Liver (tissue), 9 donors: ENCODE results near the gene WWOX. TPM values are rescaled to one million over a fixed set of nuclear protein-coding genes. Genes with fewer than 3 reads are reported as not detected.

ENCODE experiments used
- DNase-seq: peaks from one replicate; pipeline ENCODE4 v3.0.0-alpha.2; 2017; ENCODE audit warnings: low spot score
- H3K27ac ChIP-seq, 2 donors: one replicate each; pipeline ENCODE4 v1.7.0; 2013; ENCODE audit warnings: inconsistent platforms in 2 of 2, low read length in 2 of 2, control low read depth in 1 of 2, low read depth in 1 of 2, mild to moderate bottlenecking in 1 of 2
- H3K27me3 ChIP-seq, 4 donors: one replicate each; pipeline versions ENCODE4 v1.6.1 to v1.7.0; 2013; ENCODE audit warnings: low read length in 3 of 4, inconsistent platforms in 1 of 4, mild to moderate bottlenecking in 1 of 4, moderate library complexity in 1 of 4; ENCODE audit not compliant: control insufficient read depth in 4 of 4, insufficient read depth in 4 of 4
- H3K36me3 ChIP-seq, 4 donors: one replicate each; pipeline versions ENCODE4 v1.6.1 to v1.7.0; 2013; ENCODE audit warnings: low read length in 3 of 4, mild to moderate bottlenecking in 3 of 4, low read depth in 1 of 4, moderate library complexity in 1 of 4; ENCODE audit not compliant: control insufficient read depth in 4 of 4, insufficient read depth in 3 of 4
- H3K4me1 ChIP-seq, 4 donors: one replicate each; pipeline versions ENCODE4 v1.6.1 to v1.7.0; 2013; ENCODE audit warnings: low read length in 3 of 4, mild to moderate bottlenecking in 3 of 4, moderate library complexity in 1 of 4; ENCODE audit not compliant: control insufficient read depth in 4 of 4, insufficient read depth in 4 of 4
- H3K4me3 ChIP-seq, 3 donors: one replicate each; pipeline versions ENCODE4 v1.6.1 to v1.7.0; 2013; ENCODE audit warnings: low read length in 3 of 3, control low read depth in 1 of 3, low read depth in 1 of 3, mild to moderate bottlenecking in 1 of 3
- H3K9ac ChIP-seq, 2 donors: one replicate each; pipeline ENCODE4 v1.7.0; 2013; ENCODE audit warnings: low read length in 2 of 2, mild to moderate bottlenecking in 2 of 2, moderate library complexity in 2 of 2, control low read depth in 1 of 2, low read depth in 1 of 2
- H3K9me3 ChIP-seq, 4 donors: one replicate each; pipeline versions ENCODE4 v1.6.1 to v1.7.0; 2013; ENCODE audit warnings: low read length in 3 of 4; ENCODE audit not compliant: control insufficient read depth in 4 of 4
- ATF3 ChIP-seq: IDR thresholded peaks from 2 replicates; pipeline ENCODE4 v1.6.1; 2016; ENCODE audit warnings: antibody characterized with exemption
- CTCF ChIP-seq: fragments of 150-350 bp; IDR thresholded peaks from 2 replicates; pipeline ENCODE4 v1.5.1; 2017; ENCODE audit warnings: improper control_type of control experiment, low read depth, low read length; ENCODE audit not compliant: missing input control
- EGR1 ChIP-seq, 2 donors: IDR thresholded peaks; 2 replicates each; pipeline ENCODE4 v1.6.1; 2016 to 2018; ENCODE audit warnings: antibody characterized with exemption in 2 of 2, low read depth in 2 of 2
- FOXA1 ChIP-seq: IDR thresholded peaks from 2 replicates; pipeline ENCODE4 v1.6.1; 2016; ENCODE audit warnings: antibody characterized with exemption
- FOXA2 ChIP-seq: IDR thresholded peaks from 2 replicates; pipeline ENCODE4 v1.6.1; 2016; ENCODE audit warnings: antibody characterized with exemption
- GABPA ChIP-seq, 2 donors: IDR thresholded peaks in 1 of 2; conservative IDR thresholded peaks in 1 of 2; 2 replicates each; pipeline ENCODE4 v1.6.1; 2016; ENCODE audit warnings: antibody characterized with exemption in 2 of 2, mild to moderate bottlenecking in 1 of 2, moderate library complexity in 1 of 2
- HNF4A ChIP-seq, 2 donors: conservative IDR thresholded peaks; 2 replicates each; pipeline ENCODE4 v1.6.1; 2016; ENCODE audit warnings: antibody characterized with exemption in 2 of 2, mild to moderate bottlenecking in 2 of 2
- HNF4G ChIP-seq: IDR thresholded peaks from 2 replicates; pipeline ENCODE4 v1.6.1; 2016; ENCODE audit warnings: antibody characterized with exemption
- JUND ChIP-seq, 2 donors: IDR thresholded peaks; 2 replicates each; pipeline ENCODE4 v1.6.1; 2016; ENCODE audit warnings: antibody characterized with exemption in 2 of 2
- MAX ChIP-seq: IDR thresholded peaks from 2 replicates; pipeline ENCODE4 v1.6.1; 2016; ENCODE audit warnings: antibody characterized with exemption
- NR2F2 ChIP-seq: IDR thresholded peaks from 2 replicates; pipeline ENCODE4 v1.6.1; 2016; ENCODE audit warnings: antibody characterized with exemption
- RAD21 ChIP-seq, 2 donors: IDR thresholded peaks; 2 replicates each; pipeline ENCODE4 v1.6.1; 2016; ENCODE audit warnings: antibody characterized with exemption in 2 of 2, mild to moderate bottlenecking in 2 of 2
- REST ChIP-seq: IDR thresholded peaks from 2 replicates; pipeline ENCODE4 v1.6.1; 2016; ENCODE audit warnings: antibody characterized with exemption, mild to moderate bottlenecking
- RXRA ChIP-seq, 2 donors: IDR thresholded peaks; 2 replicates each; pipeline ENCODE4 v1.6.1; 2017 to 2018; ENCODE audit warnings: antibody characterized with exemption in 2 of 2, mild to moderate bottlenecking in 1 of 2
- SP1 ChIP-seq: IDR thresholded peaks from 2 replicates; pipeline ENCODE4 v1.6.1; 2018; ENCODE audit warnings: antibody characterized with exemption, mild to moderate bottlenecking
- TAF1 ChIP-seq: conservative IDR thresholded peaks from 2 replicates; pipeline ENCODE4 v1.6.1; 2016; ENCODE audit warnings: antibody characterized with exemption, mild to moderate bottlenecking
- YY1 ChIP-seq: IDR thresholded peaks from 2 replicates; pipeline ENCODE4 v1.6.1; 2016; ENCODE audit warnings: antibody characterized with exemption, mild to moderate bottlenecking
- ZBTB33 ChIP-seq: IDR thresholded peaks from 2 replicates; pipeline ENCODE4 v1.6.1; 2016; ENCODE audit warnings: antibody characterized with exemption
- WGBS: extraction: QIAGEN DNeasy Blood & Tissue Kit; methylation state at CpG from one replicate; pipeline ENCODE4 v1.1.7; 2013; 5-methylcytosine and 5-hydroxymethylcytosine counted together
- polyA plus RNA-seq, 2 donors: library from polyadenylated mRNA; stranded (reverse) in 1 of 2; unstranded in 1 of 2; fragments of 200-250 nt in 1 of 2; fragments of >200 nt in 1 of 2; fragmentation: Nextera tagmentation in 1 of 2; extraction: Ambion mirVana in 1 of 2; gene quantifications; one replicate each; pipeline versions ENCODE4 v1.2.1 to v1.2.3, GENCODE V29; 2013 to 2015
- total RNA-seq, 2 donors: library from RNA; depleted of rRNA; stranded (reverse); fragments of >200 nt; gene quantifications; one replicate each; pipeline ENCODE4 v1.2.3, GENCODE V29; 2014
- donor health status: healthy.
- donor health status: healthy.
- donor health status: healthy.
- donor health status: healthy.
- donor health status: healthy.

Gene WWOX
- total and polyA plus RNA-seq, 4 donors, result 9.8 to 46.0 (median 15.3) TPM

GRCh38 chr16:79155904-79156303 lies 1056.5 kb downstream of the WWOX start:
- H3K4me3 ChIP-seq, result no peak overlapping the region
- H3K36me3 ChIP-seq, result no peaks in the 10 kb centered on the region
- no peaks in the 10 kb centered on the region for H3K4me1 ChIP-seq
- WGBS, result 93% methylated on average over 4 of the region's 4 CpGs
- no peak for DNase-seq
- H3K27ac ChIP-seq, result no peak overlapping the region
- H3K9ac ChIP-seq, result no peak overlapping the region
- no peaks in the 10 kb centered on the region for H3K9me3 ChIP-seq
- TF ChIP-seq YY1, result no peak
- TF ChIP-seq RAD21 (IDR thresholded peaks at IDR 0.05), result no peak
- no peak for TF ChIP-seq FOXA1
- no peak for TF ChIP-seq FOXA2
- no peak for TF ChIP-seq TAF1
- no peak for TF ChIP-seq CTCF
- TF ChIP-seq JUND (IDR thresholded peaks at IDR 0.05), result no peak
- no peak for TF ChIP-seq HNF4G
- TF ChIP-seq GABPA (IDR thresholded peaks at IDR 0.05 in 1 of 2, conservative IDR thresholded peaks at IDR 0.05 in 1 of 2), result no peak
- TF ChIP-seq SP1, result no peak
- TF ChIP-seq EGR1 (IDR thresholded peaks at IDR 0.05; ENCODE audit: low read depth in 2 of 2), result no peak
- TF ChIP-seq RXRA (IDR thresholded peaks at IDR 0.05), result no peak
- no peak for TF ChIP-seq HNF4A (conservative IDR thresholded peaks at IDR 0.05)
- no peak for TF ChIP-seq ATF3
- no peak for TF ChIP-seq REST
- no peak for TF ChIP-seq NR2F2
- no peak for TF ChIP-seq ZBTB33
- no peak for TF ChIP-seq MAX
- no peaks in the 10 kb centered on the region for H3K27me3 ChIP-seq
